HUES6 (cell line): ENCODE measurements around the gene HS6ST2.

Experiments used
- H3K27ac ChIP-seq: 2 replicates; pipeline ENCODE4 v1.7.0; 2013; ENCODE audit warnings: low read depth, mild to moderate bottlenecking, low read length, inconsistent platforms
- H3K27me3 ChIP-seq: 2 replicates; pipeline ENCODE4 v1.6.1; 2013; ENCODE audit warnings: low read length; ENCODE audit not compliant: control insufficient read depth, insufficient read depth
- H3K36me3 ChIP-seq: 2 replicates; pipeline ENCODE4 v1.6.1; 2013; ENCODE audit warnings: low read length; ENCODE audit not compliant: control insufficient read depth, insufficient read depth
- H3K4me1 ChIP-seq: 2 replicates; pipeline ENCODE4 v1.6.1; 2013; ENCODE audit warnings: low read length; ENCODE audit not compliant: control insufficient read depth, insufficient read depth
- H3K4me3 ChIP-seq: 2 replicates; pipeline ENCODE4 v1.5.1; 2013; ENCODE audit warnings: low read depth, low read length
- H3K9ac ChIP-seq: one replicate; pipeline ENCODE4 v1.6.1; 2013; ENCODE audit warnings: mild to moderate bottlenecking, low read length
- H3K9me3 ChIP-seq: 2 replicates; pipeline ENCODE4 v1.6.1; 2013; ENCODE audit warnings: low read depth, low read length; ENCODE audit not compliant: control insufficient read depth, insufficient read depth

The HS6ST2 gene

DNA sequence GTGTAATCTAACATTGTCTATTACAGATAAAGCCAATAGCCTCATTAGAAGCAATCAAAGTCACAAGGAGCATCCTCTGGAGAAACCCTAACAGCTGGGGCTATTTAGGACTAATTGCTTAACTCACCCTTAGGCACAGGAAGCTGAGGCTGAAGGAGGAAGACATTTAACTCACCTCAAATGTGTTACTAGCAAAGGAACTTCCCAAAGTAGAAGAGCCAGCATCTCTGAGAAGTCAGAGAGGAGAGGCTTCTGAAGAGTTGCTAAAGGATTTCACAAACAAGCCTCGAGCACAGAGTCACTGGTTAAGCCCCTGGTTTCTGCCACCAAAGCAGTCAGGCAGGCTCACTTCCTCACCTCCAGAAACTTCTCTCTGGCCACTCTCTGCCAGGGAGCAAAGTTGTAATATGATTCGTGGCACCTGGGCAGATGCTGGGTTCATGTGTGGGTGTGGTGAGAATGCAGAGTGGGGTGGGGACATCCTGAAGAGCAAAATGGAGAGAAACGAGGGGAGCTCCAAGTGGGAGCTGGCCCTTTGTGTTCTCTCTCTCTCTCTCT, 201.3 kb downstream of the HS6ST2 start:
- Histone ChIP-seq H3K4me3 (no peak overlapping the region), H3K36me3 (no peaks in the 10 kb centered on the region), H3K27me3 (peaks cover 8% of the 10 kb centered on the region; the same call in 1 of the 2 replicates), H3K27ac (no peak overlapping the region), H3K9ac (no peak overlapping the region), H3K9me3 (no peaks in the 10 kb centered on the region), H3K4me1 (peaks cover 43% of the 10 kb centered on the region)

- peaks cover 47% of the 10 kb centered on the region for H3K4me1 ChIP-seq
- no peaks in the 10 kb centered on the region for H3K9me3 ChIP-seq
- H3K27me3 ChIP-seq = peaks cover 8% of the 10 kb centered on the region; the same call in 1 of the 2 replicates
- no peak overlapping the region for H3K9ac ChIP-seq
- H3K4me3 ChIP-seq = no peak overlapping the region
- H3K27ac ChIP-seq = no peak overlapping the region
- no peaks in the 10 kb centered on the region for H3K36me3 ChIP-seq
Observed at GRCh38 chrX:132756439-132756838, 202.0 kb downstream of the HS6ST2 start.

- no peak overlapping the region for H3K9ac ChIP-seq
Observed at GRCh38 chrX:132751063-132751690, 207.3 kb downstream of the HS6ST2 start.

GRCh38 chrX:132750331-132751062, 207.9 kb downstream of the HS6ST2 start:
- Histone ChIP-seq H3K9ac (no peak overlapping the region), H3K9me3 (no peaks in the 10 kb centered on the region), H3K4me1 (peaks cover 32% of the 10 kb centered on the region), H3K27me3 (peaks cover 23% of the 10 kb centered on the region), H3K4me3 (no peak overlapping the region), H3K27ac (no peak overlapping the region), H3K36me3 (no peaks in the 10 kb centered on the region)

More at GRCh38 chrX:132751063-132751690, 207.3 kb downstream of the HS6ST2 start:
- Histone ChIP-seq H3K27ac (no peak overlapping the region), H3K4me3 (no peak overlapping the region), H3K27me3 (peaks cover 22% of the 10 kb centered on the region), H3K4me1 (peaks cover 32% of the 10 kb centered on the region), H3K36me3 (no peaks in the 10 kb centered on the region), H3K9me3 (no peaks in the 10 kb centered on the region)

DNA sequence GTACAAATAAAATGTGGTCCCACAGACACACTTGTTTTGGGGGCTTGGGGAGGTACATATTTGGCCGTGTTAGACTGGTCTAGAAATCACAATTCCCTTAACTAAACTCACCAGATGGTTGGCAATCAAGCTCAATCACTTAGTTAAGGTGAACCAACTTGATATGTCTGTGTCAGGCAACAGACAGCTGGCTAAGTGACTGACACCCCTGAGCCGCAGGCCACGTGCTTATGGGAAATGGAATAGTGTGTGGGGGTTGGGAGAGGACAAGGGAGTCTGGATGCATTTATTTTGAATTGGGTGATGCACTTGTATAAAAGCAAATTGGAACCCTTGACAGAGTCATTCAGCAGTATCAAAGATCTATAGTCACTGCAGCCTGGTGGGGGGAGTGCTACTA, 209.0 kb downstream of the HS6ST2 start:
- H3K9ac ChIP-seq = no peak overlapping the region
- H3K27me3 ChIP-seq = peaks cover 34% of the 10 kb centered on the region

GRCh38 chrX:132748909-132749308, 209.5 kb downstream of the HS6ST2 start:
- Histone ChIP-seq H3K4me1 (peaks cover 39% of the 10 kb centered on the region), H3K9ac (no peak overlapping the region), H3K4me3 (no peak overlapping the region)

More for the DNA sequence above, 209.0 kb downstream of the HS6ST2 start:
- Histone ChIP-seq H3K4me3 (no peak overlapping the region), H3K27ac (no peak overlapping the region), H3K36me3 (no peaks in the 10 kb centered on the region), H3K9me3 (no peaks in the 10 kb centered on the region), H3K4me1 (peaks cover 36% of the 10 kb centered on the region)

DNA sequence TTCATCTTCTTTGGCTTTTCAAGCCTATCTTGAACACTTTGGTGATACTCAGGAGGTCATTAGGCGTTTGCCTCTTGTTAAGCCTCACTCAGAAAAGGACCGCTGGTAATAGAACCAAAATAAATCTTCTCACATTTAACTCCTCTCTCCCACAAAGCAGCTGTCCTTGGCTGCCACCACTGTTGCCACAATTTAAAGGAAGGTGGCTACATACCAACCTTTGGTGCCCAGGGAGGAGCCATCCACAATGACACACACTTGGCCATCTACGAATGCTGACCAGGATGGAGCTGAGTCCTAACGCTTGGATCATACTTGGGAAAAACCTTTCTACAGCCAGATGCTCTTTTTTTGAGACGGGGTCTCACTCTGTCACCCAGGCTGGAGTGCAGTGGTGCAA, 210.2 kb downstream of the HS6ST2 start:
- no peak overlapping the region for H3K9ac ChIP-seq
- H3K36me3 ChIP-seq = no peaks in the 10 kb centered on the region
- H3K4me1 ChIP-seq = peaks cover 45% of the 10 kb centered on the region
- peaks cover 45% of the 10 kb centered on the region for H3K27me3 ChIP-seq
- H3K27ac ChIP-seq = no peak overlapping the region
- H3K9me3 ChIP-seq = no peaks in the 10 kb centered on the region
- H3K4me3 ChIP-seq = no peak overlapping the region

More at GRCh38 chrX:132748909-132749308, 209.5 kb downstream of the HS6ST2 start:
- Histone ChIP-seq H3K27me3 (peaks cover 39% of the 10 kb centered on the region), H3K9me3 (no peaks in the 10 kb centered on the region), H3K36me3 (no peaks in the 10 kb centered on the region), H3K27ac (no peak overlapping the region)

- Histone ChIP-seq H3K27me3 (peaks cover 66% of the 10 kb centered on the region), H3K9ac (no peak overlapping the region), H3K36me3 (no peaks in the 10 kb centered on the region), H3K9me3 (no peaks in the 10 kb centered on the region), H3K4me1 (peaks cover 51% of the 10 kb centered on the region), H3K4me3 (no peak overlapping the region), H3K27ac (no peak overlapping the region)
Observed at GRCh38 chrX:132745593-132745992, 212.8 kb downstream of the HS6ST2 start.

DNA sequence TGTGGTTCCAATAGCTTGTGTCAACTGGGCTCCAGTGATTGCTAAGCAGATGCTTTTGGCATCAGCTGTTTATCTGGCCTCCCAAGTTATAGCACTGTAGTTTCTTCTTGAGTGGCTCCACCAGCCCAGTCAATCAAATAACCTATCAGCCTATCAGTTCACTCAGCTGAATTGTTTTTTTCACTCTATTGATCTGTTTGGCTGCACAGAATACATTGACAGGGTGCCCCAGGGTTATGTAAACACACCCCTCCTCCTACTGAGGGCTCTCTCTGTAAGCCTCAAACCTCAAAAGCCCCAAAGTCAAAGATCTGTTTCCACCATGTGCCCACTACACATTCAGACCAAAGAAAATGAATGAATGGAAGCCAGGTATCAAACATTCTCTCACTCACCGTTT, 214.0 kb downstream of the HS6ST2 start:
- Histone ChIP-seq H3K4me1 (peaks cover 44% of the 10 kb centered on the region), H3K9ac (no peak overlapping the region), H3K36me3 (no peaks in the 10 kb centered on the region), H3K4me3 (no peak overlapping the region), H3K9me3 (no peaks in the 10 kb centered on the region), H3K27ac (no peak overlapping the region), H3K27me3 (peaks cover 67% of the 10 kb centered on the region)

GRCh38 chrX:132743086-132743485, 215.3 kb downstream of the HS6ST2 start:
- no peak overlapping the region for H3K27ac ChIP-seq
- H3K9me3 ChIP-seq = no peaks in the 10 kb centered on the region
- H3K9ac ChIP-seq = no peak overlapping the region
- peak overlapping the region; percentile 28 for H3K4me3 ChIP-seq
- H3K36me3 ChIP-seq = no peaks in the 10 kb centered on the region
- peaks cover 79% of the 10 kb centered on the region for H3K27me3 ChIP-seq
- peaks cover 37% of the 10 kb centered on the region for H3K4me1 ChIP-seq

- H3K27me3 ChIP-seq = peaks cover 82% of the 10 kb centered on the region
- no peaks in the 10 kb centered on the region for H3K9me3 ChIP-seq
Observed at GRCh38 chrX:132742246-132742645, 216.2 kb downstream of the HS6ST2 start.

More at GRCh38 chrX:132742246-132742645, 216.2 kb downstream of the HS6ST2 start:
- Histone ChIP-seq H3K27ac (no peak overlapping the region), H3K4me3 (no peak overlapping the region), H3K36me3 (no peaks in the 10 kb centered on the region), H3K9ac (no peak overlapping the region), H3K4me1 (peaks cover 46% of the 10 kb centered on the region)
